ENCODE data around the gene PRKCH. TPM values are rescaled to one million over a fixed set of nuclear protein-coding genes. Genes with fewer than 3 reads are reported as not detected.

Gene PRKCH
- total RNA-seq, 1 experiment from 2014 or later = 12.4 TPM

DNA sequence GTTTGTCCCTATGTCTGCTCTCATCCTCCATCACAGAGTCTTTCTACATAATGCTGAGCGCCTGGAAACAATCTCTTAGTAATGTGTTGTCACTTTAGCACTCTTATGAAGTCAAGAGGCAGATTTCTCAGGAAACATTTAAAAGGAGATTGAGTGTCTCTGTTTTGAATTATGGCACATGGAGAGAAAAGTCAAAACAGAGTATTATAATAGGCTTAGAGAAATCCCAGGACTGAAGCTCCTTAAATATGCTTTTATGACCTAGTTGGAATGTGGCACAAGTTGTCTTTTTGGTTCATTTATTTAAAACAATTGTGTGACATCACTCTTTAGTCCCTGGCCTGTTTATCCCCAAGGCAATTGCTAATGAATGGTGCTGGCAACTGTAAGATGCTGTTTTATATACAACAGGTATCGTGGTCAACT, 256.1 kb downstream of the PRKCH start:
- Mint-ChIP-seq H3K36me3 (ENCODE audit: insufficient read depth, unreplicated experiment) (no peaks in the 10 kb centered on the region), H3K27ac (ENCODE audit: low read depth, unreplicated experiment) (no peak overlapping the region), H3K9me3 (ENCODE audit: unreplicated experiment) (no peaks in the 10 kb centered on the region), H3K4me3 (ENCODE audit: unreplicated experiment) (no peak overlapping the region), H3K4me1 (ENCODE audit: insufficient read depth, unreplicated experiment) (peaks cover 19% of the 10 kb centered on the region), H3K27me3 (ENCODE audit: insufficient read depth, unreplicated experiment) (no peaks in the 10 kb centered on the region)
- intact Hi-C loops (cut with micrococcal nuclease) = no loop called here
- TF ChIP-seq, protein P1, sequence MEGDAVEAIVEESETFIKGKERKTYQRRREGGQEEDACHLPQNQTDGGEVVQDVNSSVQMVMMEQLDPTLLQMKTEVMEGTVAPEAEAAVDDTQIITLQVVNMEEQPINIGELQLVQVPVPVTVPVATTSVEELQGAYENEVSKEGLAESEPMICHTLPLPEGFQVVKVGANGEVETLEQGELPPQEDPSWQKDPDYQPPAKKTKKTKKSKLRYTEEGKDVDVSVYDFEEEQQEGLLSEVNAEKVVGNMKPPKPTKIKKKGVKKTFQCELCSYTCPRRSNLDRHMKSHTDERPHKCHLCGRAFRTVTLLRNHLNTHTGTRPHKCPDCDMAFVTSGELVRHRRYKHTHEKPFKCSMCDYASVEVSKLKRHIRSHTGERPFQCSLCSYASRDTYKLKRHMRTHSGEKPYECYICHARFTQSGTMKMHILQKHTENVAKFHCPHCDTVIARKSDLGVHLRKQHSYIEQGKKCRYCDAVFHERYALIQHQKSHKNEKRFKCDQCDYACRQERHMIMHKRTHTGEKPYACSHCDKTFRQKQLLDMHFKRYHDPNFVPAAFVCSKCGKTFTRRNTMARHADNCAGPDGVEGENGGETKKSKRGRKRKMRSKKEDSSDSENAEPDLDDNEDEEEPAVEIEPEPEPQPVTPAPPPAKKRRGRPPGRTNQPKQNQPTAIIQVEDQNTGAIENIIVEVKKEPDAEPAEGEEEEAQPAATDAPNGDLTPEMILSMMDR (IDR thresholded peaks at IDR 0.05; ENCODE audit: unreplicated experiment) = no peak
- CTCF ChIA-PET = interaction anchor here (1.2 to 1.4 kb wide), 2 partner anchors 14 to 40 kb away, joined by 3 to 4 read pairs; no protein-coding TSS in a partner anchor
- DNase-seq (ENCODE audit: unreplicated experiment) = no peak
- POLR2A ChIA-PET = interaction anchor here (0.7 to 1.6 kb wide), 4 partner anchors 11 to 184 kb away, joined by 3 read pairs; partner anchors contain the start of gene SNAPC1
- BruUV-seq (replicated peaks) = no TSS peak

DNA sequence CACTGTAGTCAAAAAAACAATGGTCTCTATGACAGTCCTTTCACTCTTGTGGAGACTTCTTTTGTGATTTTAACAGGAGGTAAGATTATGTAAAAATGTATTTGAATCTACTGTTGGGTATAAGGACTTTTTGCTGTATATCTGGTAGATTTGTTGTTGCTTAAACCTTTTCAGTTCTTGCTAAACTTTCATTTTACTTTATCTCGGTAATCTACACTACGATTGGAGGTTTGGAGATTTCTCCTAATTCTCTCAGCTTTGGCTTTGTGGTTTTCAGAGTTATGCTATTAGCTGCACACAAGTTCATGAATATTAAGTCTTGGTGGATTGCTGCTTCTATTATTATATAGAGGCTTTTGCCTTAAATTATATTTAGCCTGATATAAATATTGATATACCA, 257.4 kb downstream of the PRKCH start:
- POLR2A ChIA-PET = interaction anchor here (1.3 to 1.8 kb wide), 2 partner anchors 9 to 102 kb away, joined by 3 to 7 read pairs; no protein-coding TSS in a partner anchor
- Mint-ChIP-seq H3K27ac (ENCODE audit: low read depth, unreplicated experiment) (no peak overlapping the region), H3K36me3 (ENCODE audit: insufficient read depth, unreplicated experiment) (no peaks in the 10 kb centered on the region), H3K4me1 (ENCODE audit: insufficient read depth, unreplicated experiment) (peaks cover 6% of the 10 kb centered on the region), H3K9me3 (ENCODE audit: unreplicated experiment) (no peaks in the 10 kb centered on the region), H3K4me3 (ENCODE audit: unreplicated experiment) (no peak overlapping the region), H3K27me3 (ENCODE audit: insufficient read depth, unreplicated experiment) (no peaks in the 10 kb centered on the region)
- BruUV-seq (replicated peaks) = no TSS peak
- CTCF ChIA-PET = interaction anchor here (0.9 kb wide), 1 partner anchor 117 kb away, joined by 3 read pairs; no protein-coding TSS in a partner anchor
- TF ChIP-seq, protein P1 (IDR thresholded peaks at IDR 0.05; ENCODE audit: unreplicated experiment) = no peak
- DNase-seq (ENCODE audit: unreplicated experiment) = no peak
- intact Hi-C loops (cut with micrococcal nuclease) = no loop called here

- Mint-ChIP-seq H3K36me3 (ENCODE audit: insufficient read depth, unreplicated experiment) (no peaks in the 10 kb centered on the region), H3K4me3 (ENCODE audit: unreplicated experiment) (no peak overlapping the region), H3K27ac (ENCODE audit: low read depth, unreplicated experiment) (no peak overlapping the region), H3K9me3 (ENCODE audit: unreplicated experiment) (no peaks in the 10 kb centered on the region), H3K4me1 (ENCODE audit: insufficient read depth, unreplicated experiment) (peaks cover 8% of the 10 kb centered on the region), H3K27me3 (ENCODE audit: insufficient read depth, unreplicated experiment) (no peaks in the 10 kb centered on the region)
- BruUV-seq (replicated peaks) = no TSS peak
- ChIA-PET CTCF (interaction anchor here (0.6 to 0.9 kb wide), 3 partner anchors 36 to 1205 kb away, joined by 3 to 4 read pairs (median 4); no protein-coding TSS in a partner anchor), POLR2A (interaction anchor here (0.6 to 1.6 kb wide), 3 partner anchors 11 to 65 kb away, joined by 3 to 4 read pairs (median 3); no protein-coding TSS in a partner anchor)
- TF ChIP-seq, protein P1 (IDR thresholded peaks at IDR 0.05; ENCODE audit: unreplicated experiment) = no peak
- no peak for DNase-seq (ENCODE audit: unreplicated experiment)
- intact Hi-C loops (cut with micrococcal nuclease) = no loop called here
Observed at GRCh38 chr14:61581340-61581739, 260.0 kb downstream of the PRKCH start.

GRCh38 chr14:61581955-61582615, 260.7 kb downstream of the PRKCH start:
- Mint-ChIP-seq H3K4me3 (ENCODE audit: unreplicated experiment) (no peak overlapping the region), H3K9me3 (ENCODE audit: unreplicated experiment) (no peaks in the 10 kb centered on the region), H3K27me3 (ENCODE audit: insufficient read depth, unreplicated experiment) (no peaks in the 10 kb centered on the region), H3K4me1 (ENCODE audit: insufficient read depth, unreplicated experiment) (peaks cover 16% of the 10 kb centered on the region), H3K27ac (ENCODE audit: low read depth, unreplicated experiment) (no peak overlapping the region), H3K36me3 (ENCODE audit: insufficient read depth, unreplicated experiment) (no peaks in the 10 kb centered on the region)
- intact Hi-C loops (cut with micrococcal nuclease) = no loop called here
- ChIA-PET CTCF (interaction anchor here (0.5 to 1.4 kb wide), 7 partner anchors 10 to 1204 kb away, joined by 3 to 4 read pairs (median 3); no protein-coding TSS in a partner anchor), POLR2A (interaction anchor here (0.6 to 1.6 kb wide), 3 partner anchors 12 to 64 kb away, joined by 3 to 4 read pairs (median 3); no protein-coding TSS in a partner anchor)
- TF ChIP-seq, protein P1 (IDR thresholded peaks at IDR 0.05; ENCODE audit: unreplicated experiment) = no peak
- no peak for DNase-seq (ENCODE audit: unreplicated experiment)
- no TSS peak for BruUV-seq (replicated peaks)

All from MCF 10A (cell line).